CD4-positive, CD25-positive, alpha-beta regulatory T cell (primary cell): ENCODE results near the gene TMED4. TPM values are rescaled to one million over a fixed set of nuclear protein-coding genes. Genes with fewer than 3 reads are reported as not detected.

ENCODE experiments used
- polyA plus RNA-seq, 4 donors: library from polyadenylated mRNA; unstranded; fragments of 300-500 nt; fragmentation: Illumina TruSeq; gene quantifications; one replicate each; pipeline ENCODE4 v1.2.3, GENCODE V29; 2021
- total RNA-seq: library from RNA; stranded (reverse); gene quantifications from one replicate; pipeline ENCODE4 v1.2.3, GENCODE V29; 2022

TMED4 gene
- total and polyA plus RNA-seq, 5 donors from 2014 or later = 67.6 to 97.5 (median 75.2) TPM

Other genes with a start within 250 kb of the TMED4 start
- 85.6 TPM for gene NUDCD3, start 91.6 kb downstream of the TMED4 start, total RNA-seq
- 10 to 100 TPM; 55.6 to 71.1 (median 66.2) TPM for gene NUDCD3, start 91.6 kb downstream of the TMED4 start, polyA plus RNA-seq
- gene NPC1L1, start 40.9 kb downstream of the TMED4 start, total RNA-seq = 0.10 TPM
- gene NPC1L1, start 40.9 kb downstream of the TMED4 start, polyA plus RNA-seq = under 1 TPM in 1 of 4 donors, not detected in 3; 0.18 TPM
- gene DDX56, start 8.3 kb downstream of the TMED4 start, total RNA-seq = 108 TPM
- 10 to 100 TPM; 42.3 to 55.1 (median 46.4) TPM for gene DDX56, start 8.3 kb downstream of the TMED4 start, polyA plus RNA-seq
- 157 TPM for gene OGDH, start 24.4 kb upstream of the TMED4 start, total RNA-seq
- 100 to 1,000 TPM in 1 of 4 donors, 10 to 100 TPM in 3; 56.4 to 102 (median 72.8) TPM for gene OGDH, start 24.4 kb upstream of the TMED4 start, polyA plus RNA-seq
- 110 TPM for gene ZMIZ2, start 166.6 kb upstream of the TMED4 start, total RNA-seq
- 1 to 10 TPM; 2.9 to 5.0 (median 4.4) TPM for gene ZMIZ2, start 166.6 kb upstream of the TMED4 start, polyA plus RNA-seq
- 670 TPM for gene PPIA, start 214.4 kb upstream of the TMED4 start, total RNA-seq
- gene PPIA, start 214.4 kb upstream of the TMED4 start, polyA plus RNA-seq = 1,000 to 10,000 TPM; 4,149 to 4,426 (median 4,258) TPM